ENCODE measurements around the gene GAPDH. TPM values are rescaled to one million over a fixed set of nuclear protein-coding genes. Genes with fewer than 3 reads are reported as not detected.
"Not testable (repeated sequence)": the region's sequence is repeated elsewhere in the genome, so short reads cannot be mapped to it uniquely, and the experiment has no call there.

The GAPDH gene
- total RNA-seq, 1 experiment from 2014 or later, result 4,276 TPM

DNA sequence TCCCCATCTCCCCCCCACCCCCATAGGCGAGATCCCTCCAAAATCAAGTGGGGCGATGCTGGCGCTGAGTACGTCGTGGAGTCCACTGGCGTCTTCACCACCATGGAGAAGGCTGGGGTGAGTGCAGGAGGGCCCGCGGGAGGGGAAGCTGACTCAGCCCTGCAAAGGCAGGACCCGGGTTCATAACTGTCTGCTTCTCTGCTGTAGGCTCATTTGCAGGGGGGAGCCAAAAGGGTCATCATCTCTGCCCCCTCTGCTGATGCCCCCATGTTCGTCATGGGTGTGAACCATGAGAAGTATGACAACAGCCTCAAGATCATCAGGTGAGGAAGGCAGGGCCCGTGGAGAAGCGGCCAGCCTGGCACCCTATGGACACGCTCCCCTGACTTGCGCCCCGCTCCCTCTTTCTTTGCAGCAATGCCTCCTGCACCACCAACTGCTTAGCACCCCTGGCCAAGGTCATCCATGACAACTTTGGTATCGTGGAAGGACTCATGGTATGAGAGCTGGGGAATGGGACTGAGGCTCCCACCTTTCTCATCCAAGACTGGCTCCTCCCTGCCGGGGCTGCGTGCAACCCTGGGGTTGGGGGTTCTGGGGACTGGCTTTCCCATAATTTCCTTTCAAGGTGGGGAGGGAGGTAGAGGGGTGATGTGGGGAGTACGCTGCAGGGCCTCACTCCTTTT lies 2.7 kb downstream of the GAPDH start:
- peaks cover 41% of the 10 kb centered on the region for H3K36me3 Mint-ChIP-seq
- H3K4me3 Mint-ChIP-seq, result peak overlapping the region; percentile 87
- H3K27ac Mint-ChIP-seq, result peak overlapping the region; percentile 97
- no peak for TF ChIP-seq NR3C1 (CRISPR knock-in tag; conservative IDR thresholded peaks at IDR 0.05; ENCODE audit: low read depth)
- no peak for TF ChIP-seq ZNF232 (CRISPR knock-in tag; IDR thresholded peaks at IDR 0.05)
- H3K9me3 Mint-ChIP-seq, result no peaks in the 10 kb centered on the region
- peaks cover 53% of the 10 kb centered on the region for H3K4me1 Mint-ChIP-seq
- ATAC-seq, result no peak
- POLR2A ChIA-PET, result interaction anchor here (0.6 to 1.9 kb wide), 6 partner anchors 17 to 67 kb away, joined by 3 to 5 read pairs (median 4); partner anchors contain the start of genes NOP2 and VAMP1
- CTCF ChIA-PET, result interaction anchor here (0.6 to 7.1 kb wide), 50 partner anchors 8 to 336 kb away, joined by 3 to 195 read pairs (median 4); partner anchors contain the start of genes CDCA3, COPS7A, IFFO1 and LAG3
- H3K27me3 Mint-ChIP-seq (ENCODE audit: low read depth), result no peaks in the 10 kb centered on the region
- DNase-seq (ENCODE audit: low spot score), result no peak

DNA sequence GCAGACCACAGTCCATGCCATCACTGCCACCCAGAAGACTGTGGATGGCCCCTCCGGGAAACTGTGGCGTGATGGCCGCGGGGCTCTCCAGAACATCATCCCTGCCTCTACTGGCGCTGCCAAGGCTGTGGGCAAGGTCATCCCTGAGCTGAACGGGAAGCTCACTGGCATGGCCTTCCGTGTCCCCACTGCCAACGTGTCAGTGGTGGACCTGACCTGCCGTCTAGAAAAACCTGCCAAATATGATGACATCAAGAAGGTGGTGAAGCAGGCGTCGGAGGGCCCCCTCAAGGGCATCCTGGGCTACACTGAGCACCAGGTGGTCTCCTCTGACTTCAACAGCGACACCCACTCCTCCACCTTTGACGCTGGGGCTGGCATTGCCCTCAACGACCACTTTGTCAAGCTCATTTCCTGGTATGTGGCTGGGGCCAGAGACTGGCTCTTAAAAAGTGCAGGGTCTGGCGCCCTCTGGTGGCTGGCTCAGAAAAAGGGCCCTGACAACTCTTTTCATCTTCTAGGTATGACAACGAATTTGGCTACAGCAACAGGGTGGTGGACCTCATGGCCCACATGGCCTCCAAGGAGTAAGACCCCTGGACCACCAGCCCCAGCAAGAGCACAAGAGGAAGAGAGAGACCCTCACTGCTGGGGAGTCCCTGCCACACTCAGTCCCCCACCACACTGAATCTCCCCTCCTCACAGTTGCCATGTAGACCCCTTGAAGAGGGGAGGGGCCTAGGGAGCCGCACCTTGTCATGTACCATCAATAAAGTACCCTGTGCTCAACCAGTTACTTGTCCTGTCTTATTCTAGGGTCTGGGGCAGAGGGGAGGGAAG lies 3.5 kb downstream of the GAPDH start:
- not testable (repeated sequence) for H3K27me3 Mint-ChIP-seq (ENCODE audit: low read depth); ATAC-seq; H3K9me3 Mint-ChIP-seq
- peak; percentile 82 for DNase-seq (ENCODE audit: low spot score)
- Mint-ChIP-seq H3K4me3 (peak overlapping the region; percentile 44), H3K4me1 (peaks cover 46% of the 10 kb centered on the region), H3K36me3 (peaks cover 44% of the 10 kb centered on the region), H3K27ac (peak overlapping the region; percentile 89)
- peak; percentile 52; the same call in 1 of the 2 replicates for TF ChIP-seq FOXP1 (CRISPR knock-in tag; IDR thresholded peaks at IDR 0.05; ENCODE audit: borderline replicate concordance)
- peak; percentile 62; the same call in 1 of the 2 replicates for TF ChIP-seq TEAD4 (CRISPR knock-in tag; IDR thresholded peaks at IDR 0.05)
- peak; percentile 59; the same call in 1 of the 2 replicates for TF ChIP-seq ETV6 (CRISPR knock-in tag; IDR thresholded peaks at IDR 0.05)
- TF ChIP-seq IRF2 (CRISPR knock-in tag; IDR thresholded peaks at IDR 0.05; ENCODE audit: borderline replicate concordance, low read depth), result 0 out of 2 replicates have a peak, but pooled peaks have one; percentile 52
- 0 out of 2 replicates have a peak, but pooled peaks have one; percentile 13 for TF ChIP-seq CREB1 (CRISPR knock-in tag; IDR thresholded peaks at IDR 0.05)
- TF ChIP-seq, protein P1, sequence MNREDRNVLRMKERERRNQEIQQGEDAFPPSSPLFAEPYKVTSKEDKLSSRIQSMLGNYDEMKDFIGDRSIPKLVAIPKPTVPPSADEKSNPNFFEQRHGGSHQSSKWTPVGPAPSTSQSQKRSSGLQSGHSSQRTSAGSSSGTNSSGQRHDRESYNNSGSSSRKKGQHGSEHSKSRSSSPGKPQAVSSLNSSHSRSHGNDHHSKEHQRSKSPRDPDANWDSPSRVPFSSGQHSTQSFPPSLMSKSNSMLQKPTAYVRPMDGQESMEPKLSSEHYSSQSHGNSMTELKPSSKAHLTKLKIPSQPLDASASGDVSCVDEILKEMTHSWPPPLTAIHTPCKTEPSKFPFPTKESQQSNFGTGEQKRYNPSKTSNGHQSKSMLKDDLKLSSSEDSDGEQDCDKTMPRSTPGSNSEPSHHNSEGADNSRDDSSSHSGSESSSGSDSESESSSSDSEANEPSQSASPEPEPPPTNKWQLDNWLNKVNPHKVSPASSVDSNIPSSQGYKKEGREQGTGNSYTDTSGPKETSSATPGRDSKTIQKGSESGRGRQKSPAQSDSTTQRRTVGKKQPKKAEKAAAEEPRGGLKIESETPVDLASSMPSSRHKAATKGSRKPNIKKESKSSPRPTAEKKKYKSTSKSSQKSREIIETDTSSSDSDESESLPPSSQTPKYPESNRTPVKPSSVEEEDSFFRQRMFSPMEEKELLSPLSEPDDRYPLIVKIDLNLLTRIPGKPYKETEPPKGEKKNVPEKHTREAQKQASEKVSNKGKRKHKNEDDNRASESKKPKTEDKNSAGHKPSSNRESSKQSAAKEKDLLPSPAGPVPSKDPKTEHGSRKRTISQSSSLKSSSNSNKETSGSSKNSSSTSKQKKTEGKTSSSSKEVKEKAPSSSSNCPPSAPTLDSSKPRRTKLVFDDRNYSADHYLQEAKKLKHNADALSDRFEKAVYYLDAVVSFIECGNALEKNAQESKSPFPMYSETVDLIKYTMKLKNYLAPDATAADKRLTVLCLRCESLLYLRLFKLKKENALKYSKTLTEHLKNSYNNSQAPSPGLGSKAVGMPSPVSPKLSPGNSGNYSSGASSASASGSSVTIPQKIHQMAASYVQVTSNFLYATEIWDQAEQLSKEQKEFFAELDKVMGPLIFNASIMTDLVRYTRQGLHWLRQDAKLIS (CRISPR knock-in tag; IDR thresholded peaks at IDR 0.05; ENCODE audit: borderline replicate concordance), result 0 out of 2 replicates have a peak, but pooled peaks have one; percentile 52
- TF ChIP-seq, protein P2, sequence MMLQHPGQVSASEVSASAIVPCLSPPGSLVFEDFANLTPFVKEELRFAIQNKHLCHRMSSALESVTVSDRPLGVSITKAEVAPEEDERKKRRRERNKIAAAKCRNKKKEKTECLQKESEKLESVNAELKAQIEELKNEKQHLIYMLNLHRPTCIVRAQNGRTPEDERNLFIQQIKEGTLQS (CRISPR knock-in tag; conservative IDR thresholded peaks at IDR 0.05), result peak; percentile 42; the same call in 1 of the 2 replicates
- peak; percentile 51; the same call in 1 of the 2 replicates for TF ChIP-seq MYBL2 (CRISPR knock-in tag; IDR thresholded peaks at IDR 0.05)
- TF ChIP-seq, protein P3, sequence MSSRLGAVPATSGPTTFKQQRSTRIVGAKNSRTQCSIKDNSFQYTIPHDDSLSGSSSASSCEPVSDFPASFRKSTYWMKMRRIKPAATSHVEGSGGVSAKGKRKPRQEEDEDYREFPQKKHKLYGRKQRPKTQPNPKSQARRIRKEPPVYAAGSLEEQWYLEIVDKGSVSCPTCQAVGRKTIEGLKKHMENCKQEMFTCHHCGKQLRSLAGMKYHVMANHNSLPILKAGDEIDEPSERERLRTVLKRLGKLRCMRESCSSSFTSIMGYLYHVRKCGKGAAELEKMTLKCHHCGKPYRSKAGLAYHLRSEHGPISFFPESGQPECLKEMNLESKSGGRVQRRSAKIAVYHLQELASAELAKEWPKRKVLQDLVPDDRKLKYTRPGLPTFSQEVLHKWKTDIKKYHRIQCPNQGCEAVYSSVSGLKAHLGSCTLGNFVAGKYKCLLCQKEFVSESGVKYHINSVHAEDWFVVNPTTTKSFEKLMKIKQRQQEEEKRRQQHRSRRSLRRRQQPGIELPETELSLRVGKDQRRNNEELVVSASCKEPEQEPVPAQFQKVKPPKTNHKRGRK (CRISPR knock-in tag; IDR thresholded peaks at IDR 0.05; ENCODE audit: borderline replicate concordance), result 0 out of 2 replicates have a peak, but pooled peaks have one; percentile 54
- TF ChIP-seq, protein P4, sequence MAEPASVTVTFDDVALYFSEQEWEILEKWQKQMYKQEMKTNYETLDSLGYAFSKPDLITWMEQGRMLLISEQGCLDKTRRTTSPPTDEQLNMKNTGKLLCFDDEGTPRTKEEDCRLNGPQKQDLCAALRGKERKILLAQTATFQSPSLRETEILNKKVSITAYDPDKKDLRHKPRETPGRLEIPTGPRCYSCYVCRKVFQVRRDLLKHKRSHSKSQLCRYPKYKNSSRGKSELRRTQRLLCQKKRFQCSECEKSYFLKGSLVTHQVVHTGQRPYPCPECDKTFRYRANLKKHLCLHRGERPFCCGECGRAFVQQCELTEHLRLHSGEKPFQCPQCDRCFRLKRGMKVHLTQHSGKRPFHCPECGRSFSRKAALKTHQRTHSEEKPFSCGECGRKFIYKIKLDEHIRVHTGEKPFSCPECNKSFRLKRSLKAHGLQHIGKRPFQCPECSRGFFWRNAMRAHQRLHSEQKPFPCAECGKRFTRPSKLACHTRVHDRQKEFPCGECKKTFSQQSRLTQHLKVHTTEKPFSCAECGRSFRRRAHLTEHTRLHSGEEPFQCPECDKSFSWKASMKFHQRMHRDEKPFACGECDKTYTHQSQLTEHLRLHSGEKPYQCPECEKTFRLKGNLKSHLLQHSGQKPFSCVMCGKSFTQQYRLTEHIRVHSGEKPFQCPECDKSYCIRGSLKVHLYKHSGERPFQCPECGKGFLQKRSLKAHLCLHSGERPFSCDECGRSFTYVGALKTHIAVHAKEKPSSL (CRISPR knock-in tag; conservative IDR thresholded peaks at IDR 0.05), result 0 out of 2 replicates have a peak, but pooled peaks have one; percentile 12
- TF ChIP-seq, protein P5, sequence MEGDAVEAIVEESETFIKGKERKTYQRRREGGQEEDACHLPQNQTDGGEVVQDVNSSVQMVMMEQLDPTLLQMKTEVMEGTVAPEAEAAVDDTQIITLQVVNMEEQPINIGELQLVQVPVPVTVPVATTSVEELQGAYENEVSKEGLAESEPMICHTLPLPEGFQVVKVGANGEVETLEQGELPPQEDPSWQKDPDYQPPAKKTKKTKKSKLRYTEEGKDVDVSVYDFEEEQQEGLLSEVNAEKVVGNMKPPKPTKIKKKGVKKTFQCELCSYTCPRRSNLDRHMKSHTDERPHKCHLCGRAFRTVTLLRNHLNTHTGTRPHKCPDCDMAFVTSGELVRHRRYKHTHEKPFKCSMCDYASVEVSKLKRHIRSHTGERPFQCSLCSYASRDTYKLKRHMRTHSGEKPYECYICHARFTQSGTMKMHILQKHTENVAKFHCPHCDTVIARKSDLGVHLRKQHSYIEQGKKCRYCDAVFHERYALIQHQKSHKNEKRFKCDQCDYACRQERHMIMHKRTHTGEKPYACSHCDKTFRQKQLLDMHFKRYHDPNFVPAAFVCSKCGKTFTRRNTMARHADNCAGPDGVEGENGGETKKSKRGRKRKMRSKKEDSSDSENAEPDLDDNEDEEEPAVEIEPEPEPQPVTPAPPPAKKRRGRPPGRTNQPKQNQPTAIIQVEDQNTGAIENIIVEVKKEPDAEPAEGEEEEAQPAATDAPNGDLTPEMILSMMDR (IDR thresholded peaks at IDR 0.05), result peak; percentile 91
- TF ChIP-seq SP1 (CRISPR knock-in tag; conservative IDR thresholded peaks at IDR 0.05), result 0 out of 2 replicates have a peak, but pooled peaks have one; percentile 15
- ChIA-PET CTCF (interaction anchor here (0.6 to 7.1 kb wide), 53 partner anchors 8 to 335 kb away, joined by 3 to 195 read pairs (median 4); partner anchors contain the start of genes CDCA3, COPS7A, IFFO1 and LAG3), POLR2A (interaction anchor here (0.7 to 1.4 kb wide), 4 partner anchors 20 to 85 kb away, joined by 4 read pairs; partner anchors contain the start of gene VAMP1)
